GM19193 (cell line): ENCODE results near the gene FAM174C.

Source experiments
- POLR2A ChIP-seq: IDR thresholded peaks from 4 replicates; pipeline ENCODE4 v1.6.1; 2011; ENCODE audit not compliant: insufficient read depth, insufficient read length; ENCODE audit errors: extremely low read depth

Gene FAM174C

DNA sequence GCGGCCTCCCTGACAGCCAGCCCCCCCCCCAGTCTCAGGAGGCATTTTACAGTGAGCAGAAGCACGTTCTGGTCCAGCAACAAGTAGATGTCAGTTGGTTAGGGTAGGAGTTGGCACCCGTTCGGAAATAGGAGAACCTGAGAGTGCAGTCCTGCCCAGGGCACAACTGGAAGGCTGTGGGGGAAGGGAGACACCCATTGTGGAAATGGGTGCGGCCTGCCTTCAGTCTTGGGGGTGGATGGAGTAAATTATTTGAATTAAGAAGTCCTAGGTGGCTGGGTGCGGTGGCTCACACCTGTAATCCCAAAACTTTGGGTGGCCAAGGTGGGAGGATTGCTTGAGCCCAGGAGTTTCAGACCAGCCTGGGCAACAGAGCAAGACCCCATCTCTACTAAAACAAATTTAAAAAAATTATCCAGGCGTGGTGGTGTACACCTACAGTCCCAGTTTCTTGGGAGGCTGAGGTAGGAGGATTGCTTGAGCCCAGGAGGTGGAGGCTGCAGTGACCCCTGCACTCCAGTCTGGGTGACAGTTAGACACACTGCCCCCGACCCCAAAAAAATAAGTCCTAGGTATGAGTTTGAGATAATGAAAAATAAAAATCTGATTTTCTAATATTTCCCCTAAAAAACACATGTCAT, 5.0 kb upstream of the FAM174C start:
- TF ChIP-seq POLR2A: no peak

DNA sequence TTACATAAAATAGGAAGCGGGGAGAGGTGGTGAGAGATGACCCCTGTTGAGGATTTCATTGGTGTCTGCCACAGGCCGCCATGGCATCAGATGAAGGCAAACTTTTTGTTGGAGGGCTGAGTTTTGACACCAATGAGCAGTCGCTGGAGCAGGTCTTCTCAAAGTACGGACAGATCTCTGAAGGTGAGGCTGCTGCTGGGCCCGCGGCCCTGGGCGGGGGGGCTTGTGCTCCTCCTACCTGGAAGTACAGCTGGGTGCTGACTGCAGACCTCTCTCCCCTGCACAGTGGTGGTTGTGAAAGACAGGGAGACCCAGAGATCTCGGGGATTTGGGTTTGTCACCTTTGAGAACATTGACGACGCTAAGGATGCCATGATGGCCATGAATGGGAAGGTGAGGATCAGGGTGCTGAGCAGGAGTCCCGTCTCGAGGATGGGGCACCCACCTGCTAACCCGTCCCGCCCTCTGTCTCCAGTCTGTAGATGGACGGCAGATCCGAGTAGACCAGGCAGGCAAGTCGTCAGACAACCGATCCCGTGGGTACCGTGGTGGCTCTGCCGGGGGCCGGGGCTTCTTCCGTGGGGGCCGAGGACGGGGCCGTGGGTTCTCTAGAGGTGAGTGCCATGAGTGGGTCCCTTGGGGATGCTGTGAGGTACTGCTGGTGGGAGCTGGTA, 4.3 kb upstream of the FAM174C start:
- no peak for TF ChIP-seq POLR2A

DNA sequence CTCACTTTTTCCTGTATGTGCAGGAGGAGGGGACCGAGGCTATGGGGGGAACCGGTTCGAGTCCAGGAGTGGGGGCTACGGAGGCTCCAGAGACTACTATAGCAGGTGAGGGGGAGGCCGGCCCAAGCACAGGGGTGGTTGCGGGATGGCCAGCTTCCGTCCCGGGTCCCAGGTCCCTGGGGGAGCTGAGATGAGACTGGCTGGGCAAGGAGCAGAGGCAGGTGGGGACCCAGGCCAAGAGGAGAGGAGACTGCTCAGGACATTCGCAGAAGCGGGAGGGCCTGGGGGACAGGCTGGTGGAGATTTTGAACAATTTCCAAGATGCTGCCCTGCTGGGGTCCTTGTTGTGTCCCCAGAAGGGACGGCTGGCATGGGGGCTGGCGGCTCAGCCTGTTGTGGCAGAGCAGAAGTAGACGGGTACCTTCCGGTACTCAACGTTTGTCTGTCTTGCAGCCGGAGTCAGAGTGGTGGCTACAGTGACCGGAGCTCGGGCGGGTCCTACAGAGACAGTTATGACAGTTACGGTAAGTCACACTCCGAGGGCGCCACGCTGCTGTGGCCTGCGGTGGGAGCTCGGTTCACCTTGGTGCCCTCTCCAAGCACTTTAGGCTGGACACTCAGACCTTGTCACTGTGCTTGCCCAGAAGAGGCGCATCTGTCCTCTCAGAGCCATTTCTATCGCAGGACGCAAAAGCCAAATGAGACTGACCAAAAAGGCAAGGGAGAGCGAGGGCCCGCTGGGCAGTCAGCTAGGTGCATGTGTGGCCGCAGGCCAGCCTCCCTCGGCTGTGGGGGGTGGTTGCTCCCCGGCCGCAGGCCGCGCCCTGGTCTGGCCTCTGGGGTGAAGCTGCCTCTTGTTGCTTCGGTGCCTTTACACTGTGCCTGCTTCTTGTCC, 3.6 kb upstream of the FAM174C start:
- TF ChIP-seq POLR2A: peak; percentile 24

GRCh38 chr19:1272423-1273262, 2.7 kb upstream of the FAM174C start:
- no peak for TF ChIP-seq POLR2A

DNA sequence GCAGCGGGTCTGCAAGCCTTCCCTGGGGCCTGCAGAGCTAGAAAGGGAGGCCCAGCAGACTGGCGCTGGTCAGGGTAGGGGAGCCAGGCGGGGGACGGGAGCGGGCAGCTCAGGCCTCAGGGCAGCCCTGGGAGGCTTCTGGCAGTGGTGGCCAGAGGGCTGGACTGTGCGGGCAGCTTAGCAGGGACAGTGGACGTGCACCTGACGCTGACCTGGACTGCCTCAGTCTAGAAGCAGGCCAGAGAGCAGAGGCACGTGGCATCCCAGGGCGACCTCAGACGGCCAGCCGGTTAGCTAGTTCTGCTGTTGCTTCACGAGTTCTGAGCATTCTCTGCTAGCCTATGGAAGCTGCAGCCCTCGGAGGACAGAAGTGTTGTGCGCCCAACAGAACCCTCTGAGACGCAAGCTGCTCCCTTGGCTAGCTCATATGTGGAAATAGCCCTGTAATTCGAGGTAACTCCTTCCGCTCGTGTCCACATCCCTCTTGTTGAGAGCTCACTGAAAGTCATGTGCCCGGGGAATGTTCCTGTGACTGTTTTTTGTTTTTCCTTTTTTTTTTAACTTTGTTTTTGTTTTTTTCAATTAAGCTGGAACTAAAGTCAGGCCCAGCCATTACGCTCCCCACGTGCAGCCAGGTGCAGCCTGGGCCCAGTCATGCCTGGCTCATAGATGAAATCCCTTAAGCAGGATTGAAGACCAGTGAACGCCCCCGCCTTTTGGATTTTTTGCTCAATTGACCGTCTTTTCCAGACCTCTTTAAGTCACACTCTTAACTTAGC, 1.9 kb upstream of the FAM174C start:
- peak; percentile 42 for TF ChIP-seq POLR2A

DNA sequence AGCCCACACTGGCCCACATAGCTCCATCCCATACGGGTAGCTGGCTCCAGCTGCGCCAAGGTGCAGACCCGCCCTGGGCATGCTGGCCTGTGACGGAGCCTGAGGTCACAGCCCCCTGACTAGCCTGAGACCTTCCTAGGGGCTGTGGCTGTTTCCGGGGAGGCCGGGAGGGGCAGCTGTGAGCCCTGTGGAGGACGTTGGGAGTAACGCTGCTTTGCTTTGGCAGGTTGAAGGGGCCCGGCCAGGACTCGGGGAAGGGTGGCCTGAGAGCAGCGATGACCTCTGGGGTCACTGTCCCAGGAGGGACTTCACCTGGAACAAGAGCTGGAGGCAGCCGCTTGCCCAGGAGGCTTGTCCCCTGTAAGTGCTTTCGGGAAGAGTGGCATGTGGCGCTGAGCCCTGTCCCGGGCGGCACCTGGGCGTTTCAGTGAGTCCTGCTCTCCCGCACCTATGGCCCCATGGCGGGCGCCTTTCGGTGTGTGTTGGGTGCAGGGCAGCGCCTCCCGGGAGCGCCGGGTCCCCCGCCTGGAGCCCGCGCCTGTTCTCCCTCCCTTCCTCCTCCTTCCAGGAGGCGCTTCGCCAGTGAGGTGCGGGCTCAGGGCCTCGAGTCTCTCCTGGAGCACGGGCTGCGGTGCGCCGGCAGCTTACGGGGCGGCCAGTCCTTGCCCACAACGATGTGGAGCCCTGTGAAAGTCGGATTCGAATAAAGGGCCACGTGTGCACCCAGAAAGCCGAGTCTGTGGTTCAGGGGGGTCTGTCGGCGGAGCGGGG, 1.1 kb upstream of the FAM174C start:
- TF ChIP-seq POLR2A: peak; percentile 31

DNA sequence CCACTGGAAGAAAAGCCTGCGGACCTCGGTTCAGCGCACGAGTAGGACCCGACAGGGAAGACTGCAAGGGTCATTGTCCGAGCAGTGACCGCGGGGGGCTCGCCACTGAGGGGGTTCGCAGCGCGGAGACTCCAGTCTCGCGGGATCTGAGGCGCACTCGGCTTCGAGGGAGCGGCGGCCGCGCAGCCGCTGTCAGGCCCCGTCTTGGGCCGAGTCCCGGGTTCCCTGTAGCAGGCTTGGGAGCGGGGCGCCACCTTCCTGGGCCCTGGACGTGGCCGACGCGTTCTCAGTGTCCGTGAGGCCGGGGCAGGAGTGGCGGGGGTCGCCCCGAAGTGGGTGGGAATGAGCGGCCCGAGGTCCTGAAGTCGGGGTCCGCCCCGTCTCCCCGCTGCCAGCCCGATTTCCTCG, 474 bp upstream of the FAM174C start:
- no peak for TF ChIP-seq POLR2A

DNA sequence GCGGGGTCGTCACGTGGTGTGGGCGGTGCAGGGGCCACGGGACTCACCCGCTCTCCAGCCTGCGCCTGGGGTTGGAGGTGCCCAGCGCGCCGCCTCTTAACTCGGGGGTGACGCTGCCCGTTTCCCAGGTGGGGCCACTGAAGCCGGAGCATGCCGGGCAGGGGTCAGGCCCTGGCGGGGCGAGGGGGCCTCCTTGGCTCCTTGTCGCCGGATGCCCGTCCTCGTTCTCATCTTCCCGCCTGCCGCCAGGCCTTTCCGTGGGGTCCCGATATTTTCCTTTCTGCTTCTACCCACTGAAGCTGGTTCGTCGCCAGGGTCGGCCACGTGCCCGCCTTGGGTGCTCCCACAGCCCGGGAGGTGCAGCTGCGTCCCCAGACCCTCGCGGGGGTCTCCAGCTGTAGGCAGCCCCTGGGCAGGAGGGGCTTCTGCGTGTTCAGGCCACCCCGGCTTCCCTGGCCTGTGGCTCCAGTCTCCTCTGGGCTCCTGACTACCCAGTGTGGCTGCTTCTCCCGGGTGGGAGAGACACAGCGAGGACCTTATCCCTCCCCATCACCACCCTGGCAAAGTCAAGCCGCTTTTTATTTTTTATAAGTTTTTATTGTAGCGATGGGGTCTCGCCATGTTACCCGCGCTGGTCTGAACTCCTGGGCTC, 772 bp downstream of the FAM174C start:
- no peak for TF ChIP-seq POLR2A

DNA sequence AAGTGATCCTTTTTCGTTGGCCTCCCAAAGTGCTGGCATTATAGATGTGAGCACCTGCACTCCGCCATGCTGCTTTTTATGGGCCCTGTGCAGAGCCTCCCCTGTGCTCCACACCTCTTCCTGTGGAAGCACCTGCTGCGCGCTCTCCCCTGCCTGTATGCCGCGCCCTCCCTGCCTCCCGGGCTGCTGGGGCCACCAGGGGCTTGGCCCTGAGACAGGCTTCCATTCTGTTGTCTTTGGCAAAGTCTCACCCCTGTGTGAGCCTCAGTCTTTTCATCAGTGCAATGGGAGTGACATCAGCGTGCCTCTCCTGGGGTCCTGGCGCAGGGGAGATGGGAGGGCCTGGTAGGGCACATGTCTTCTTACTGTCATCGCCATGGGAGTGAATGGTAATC, 1.3 kb downstream of the FAM174C start:
- TF ChIP-seq POLR2A: no peak

DNA sequence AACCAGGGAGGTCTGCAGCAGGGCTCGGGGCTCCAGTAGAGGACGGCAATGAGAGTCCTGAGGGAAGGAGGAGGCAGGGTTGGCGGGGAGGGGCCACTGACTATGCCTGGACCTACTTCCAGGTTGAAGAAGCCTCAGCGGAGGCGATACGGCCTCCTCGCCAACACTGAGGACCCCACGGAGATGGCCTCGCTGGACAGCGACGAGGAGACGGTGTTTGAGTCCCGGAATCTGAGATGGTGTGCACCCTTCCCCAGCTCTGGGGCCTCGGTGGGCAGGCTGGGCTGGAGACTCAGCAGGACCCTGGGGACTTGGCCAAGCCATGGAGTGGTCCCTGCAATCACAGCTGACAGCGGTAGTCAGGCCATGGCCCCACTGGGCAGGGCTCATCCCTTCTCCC, 1.7 kb downstream of the FAM174C start:
- no peak for TF ChIP-seq POLR2A

DNA sequence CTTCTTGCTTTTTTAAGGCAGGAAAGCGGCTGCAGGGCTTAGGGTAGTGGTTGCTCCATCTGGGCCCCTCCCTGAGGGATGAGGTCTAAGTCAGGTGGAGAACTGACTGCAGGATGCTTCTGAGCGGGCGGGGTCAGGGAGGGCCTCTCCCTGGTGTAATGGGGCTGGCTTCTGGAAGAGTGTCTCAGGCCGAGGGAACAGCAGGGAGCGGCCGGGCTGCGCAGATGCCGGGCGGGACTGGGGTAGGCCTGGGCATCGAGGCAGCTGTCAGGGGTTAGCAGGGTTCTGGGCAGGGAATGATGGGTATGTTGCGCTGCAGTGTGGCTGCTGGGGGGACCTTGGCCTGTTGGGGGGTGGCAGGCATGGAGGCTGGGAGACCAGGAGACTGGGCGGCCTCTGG, 2.7 kb downstream of the FAM174C start:
- no peak for TF ChIP-seq POLR2A

DNA sequence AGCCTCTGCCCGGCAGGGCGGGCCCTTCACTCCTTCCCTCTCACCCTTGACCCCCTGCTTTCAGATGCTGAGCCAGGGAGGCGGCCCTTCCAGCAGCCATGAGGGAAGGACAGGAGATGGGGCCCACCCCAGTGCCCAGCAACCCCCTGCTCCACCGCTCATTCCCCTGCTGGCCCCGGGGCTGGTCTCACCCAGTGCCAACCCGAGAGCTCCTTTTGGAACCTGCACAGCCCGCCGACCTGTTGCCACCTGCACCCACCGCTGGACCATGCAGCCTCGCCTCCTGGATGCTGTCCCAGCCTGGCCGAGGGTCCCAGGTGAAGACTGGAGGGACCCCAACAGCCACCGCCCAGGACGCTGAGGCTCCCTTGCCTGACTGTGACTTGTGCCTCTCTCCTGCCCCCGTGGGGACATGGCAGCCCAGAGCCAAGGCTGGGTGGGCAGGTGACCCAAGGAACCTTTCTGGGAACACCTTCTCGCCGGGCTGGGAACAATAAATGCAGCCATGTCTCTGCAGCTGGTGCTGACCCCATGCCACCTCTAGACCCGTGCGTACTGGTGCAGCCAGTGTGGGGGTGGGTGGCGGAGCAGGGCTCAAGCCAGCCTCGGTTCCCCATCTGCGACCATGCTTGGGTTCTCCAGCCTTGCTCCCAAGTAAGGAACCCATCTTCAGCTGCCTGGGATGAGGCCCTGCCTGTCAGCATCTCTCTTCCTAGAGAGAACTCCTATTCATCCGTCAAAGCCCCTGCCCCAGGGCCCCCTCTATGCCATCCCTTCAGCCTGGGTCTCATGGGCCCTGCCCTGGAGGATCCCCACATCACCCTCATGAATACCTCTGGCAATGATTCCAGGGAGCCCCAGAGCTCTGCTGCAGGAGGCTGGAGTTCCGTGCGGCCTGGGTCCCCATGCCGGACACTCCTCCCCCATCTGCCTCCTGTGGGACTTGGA, 3.7 kb downstream of the FAM174C start:
- TF ChIP-seq POLR2A: no peak
